Large intestine (tissue), 3 donors: Measurements from ENCODE around the gene LCE5A. TPM values are rescaled to one million over a fixed set of nuclear protein-coding genes. Genes with fewer than 3 reads are reported as not detected.

Experiments used
- DNase-seq, 2 donors: peaks; one replicate each; pipeline versions ENCODE4 v3.0.0 to v3.0.0-alpha.2; 2013
- H3K27ac ChIP-seq: one replicate; pipeline ENCODE4 v1.5.1; 2013; ENCODE audit warnings: low read length
- H3K27me3 ChIP-seq: 2 replicates; pipeline ENCODE4 v1.6.1; 2013; ENCODE audit warnings: low read length; ENCODE audit not compliant: control insufficient read depth, insufficient read depth
- H3K36me3 ChIP-seq: 2 replicates; pipeline ENCODE4 v1.6.1; 2013; ENCODE audit warnings: low read length; ENCODE audit not compliant: control insufficient read depth, insufficient read depth
- H3K4me1 ChIP-seq: one replicate; pipeline ENCODE4 v1.6.1; 2013; ENCODE audit warnings: low read length; ENCODE audit not compliant: control insufficient read depth, insufficient read depth
- H3K4me3 ChIP-seq: one replicate; pipeline ENCODE4 v1.5.1; 2013; ENCODE audit warnings: low read length
- H3K9me3 ChIP-seq: one replicate; pipeline ENCODE4 v1.6.1; 2013; ENCODE audit warnings: mild to moderate bottlenecking, low read depth, low read length, moderate library complexity; ENCODE audit not compliant: control insufficient read depth
- WGBS: methylation state at CpG from one replicate; pipeline ENCODE4 v1.1.5; 2013; ENCODE audit warnings: low lambda C conversion rate; ENCODE audit not compliant: insufficient coverage; 5-methylcytosine and 5-hydroxymethylcytosine counted together
- polyA plus RNA-seq: library from polyadenylated mRNA; unstranded; fragments of 120-200 nt; gene quantifications from one replicate; pipeline ENCODE4 v1.2.1, GENCODE V29; 2013

LCE5A gene
- polyA plus RNA-seq, 1 donor = not detected

DNA sequence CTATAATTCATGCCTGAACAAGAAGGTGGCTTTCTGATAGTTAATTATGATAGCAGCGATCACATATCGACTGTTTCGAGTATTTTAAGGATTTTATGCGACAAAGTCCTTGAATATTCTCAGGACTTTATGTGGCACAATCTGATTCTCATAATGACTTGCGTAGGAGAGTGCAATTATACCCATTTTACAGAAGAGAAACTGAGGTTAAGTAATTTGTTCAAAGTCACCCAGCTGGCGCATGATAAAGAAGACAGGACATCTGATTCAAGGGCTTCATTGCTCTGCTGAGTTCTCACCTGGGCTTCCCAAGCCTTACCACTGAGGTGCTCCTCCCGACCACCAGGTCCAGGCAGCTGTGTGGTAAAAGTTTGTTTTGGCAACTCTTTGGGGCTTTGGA is 5.5 kb downstream of the LCE5A start:
- Histone ChIP-seq H3K4me1 (no peaks in the 10 kb centered on the region), H3K4me3 (no peak overlapping the region), H3K36me3 (no peaks in the 10 kb centered on the region), H3K9me3 (no peaks in the 10 kb centered on the region), H3K27ac (no peak overlapping the region), H3K27me3 (peaks cover 28% of the 10 kb centered on the region)
- WGBS = 48% methylated on average over 3 of the region's 7 CpGs
- DNase-seq = no peak

DNA sequence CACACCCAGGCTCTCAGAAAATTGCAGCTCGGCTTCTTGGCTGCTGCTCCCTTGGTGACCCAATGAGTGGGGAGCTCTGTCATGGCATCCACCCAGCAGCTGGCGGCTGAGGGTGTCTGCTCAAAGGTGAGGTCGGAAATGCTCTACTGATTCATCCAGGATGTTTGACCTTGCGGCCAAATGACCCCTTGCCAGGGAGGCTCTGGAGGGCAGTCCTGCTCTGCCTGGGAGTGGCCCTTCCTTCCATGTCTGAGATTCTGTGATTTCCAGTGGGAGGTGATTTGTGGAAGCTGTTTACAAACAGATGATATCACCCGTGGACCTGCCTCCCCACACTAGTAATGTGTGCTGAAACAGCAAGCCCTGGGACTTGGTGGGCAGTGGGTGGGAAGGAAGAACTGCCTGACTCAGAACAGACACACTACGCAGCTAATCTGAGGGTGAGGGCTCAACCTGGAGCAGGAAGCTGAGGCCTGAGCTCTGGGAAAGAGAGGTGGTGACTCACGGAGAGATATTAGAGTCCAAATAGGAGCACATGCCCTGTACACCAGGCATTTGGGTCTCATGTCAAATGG is 6.7 kb downstream of the LCE5A start:
- Histone ChIP-seq H3K27me3 (peaks cover 28% of the 10 kb centered on the region), H3K4me1 (no peaks in the 10 kb centered on the region), H3K4me3 (no peak overlapping the region), H3K27ac (no peak overlapping the region), H3K9me3 (no peaks in the 10 kb centered on the region), H3K36me3 (no peaks in the 10 kb centered on the region)
- WGBS = no CpG with 5 or more reads among the region's 7 CpGs
- no peak for DNase-seq

DNA sequence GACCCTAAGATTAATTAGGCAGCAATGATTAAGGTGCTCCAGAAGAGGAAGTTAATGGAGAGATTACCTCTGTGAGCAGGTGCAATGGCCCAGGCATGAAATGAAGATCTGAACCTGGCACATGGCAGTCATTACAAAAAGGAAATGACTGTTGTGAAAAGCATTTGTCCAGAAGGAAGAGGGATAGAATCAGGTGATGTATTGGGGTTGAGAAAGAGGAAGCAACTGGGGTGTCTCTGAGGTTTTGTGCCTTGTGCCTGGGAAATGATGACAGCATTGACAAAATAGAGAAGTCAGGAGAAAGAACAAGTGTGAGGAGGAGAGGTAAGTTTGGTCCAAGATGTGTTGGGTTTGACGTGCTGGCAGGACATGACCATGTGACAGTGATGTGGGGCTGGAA is 9.2 kb downstream of the LCE5A start:
- Histone ChIP-seq H3K4me3 (no peak overlapping the region), H3K27ac (no peak overlapping the region), H3K27me3 (peaks cover 14% of the 10 kb centered on the region), H3K4me1 (no peaks in the 10 kb centered on the region), H3K9me3 (peaks cover 3% of the 10 kb centered on the region), H3K36me3 (no peaks in the 10 kb centered on the region)
- no peak for DNase-seq
- no CpG with 5 or more reads among the region's 1 CpG for WGBS

DNA sequence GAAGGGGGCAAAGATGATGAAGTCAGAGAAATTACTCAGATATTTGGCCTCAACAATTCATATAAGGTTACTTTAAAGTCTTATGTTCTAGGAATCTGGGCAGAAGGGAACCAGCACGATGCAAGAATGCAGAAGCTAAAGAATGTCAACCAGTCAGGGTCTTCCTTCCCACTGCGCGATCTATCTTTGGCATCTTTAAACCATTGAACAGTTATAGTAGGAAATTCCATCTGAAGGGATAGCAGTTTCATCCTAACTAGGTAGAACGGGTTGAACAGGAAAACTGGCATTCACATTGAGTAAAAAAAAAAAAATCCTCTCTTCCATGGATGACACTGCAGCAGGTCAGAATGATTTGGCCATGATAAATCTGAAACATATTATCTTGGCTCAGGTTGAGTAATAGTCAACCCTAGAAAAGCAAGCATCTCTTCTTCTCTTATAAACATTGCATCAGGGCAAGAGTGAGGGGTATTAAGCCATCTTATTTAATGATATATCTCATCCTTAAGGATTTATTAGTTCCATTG is 10.0 kb downstream of the LCE5A start:
- no CpG with 5 or more reads among the region's 4 CpGs for WGBS
- no peak overlapping the region for H3K27ac ChIP-seq
- no peaks in the 10 kb centered on the region for H3K36me3 ChIP-seq

DNA sequence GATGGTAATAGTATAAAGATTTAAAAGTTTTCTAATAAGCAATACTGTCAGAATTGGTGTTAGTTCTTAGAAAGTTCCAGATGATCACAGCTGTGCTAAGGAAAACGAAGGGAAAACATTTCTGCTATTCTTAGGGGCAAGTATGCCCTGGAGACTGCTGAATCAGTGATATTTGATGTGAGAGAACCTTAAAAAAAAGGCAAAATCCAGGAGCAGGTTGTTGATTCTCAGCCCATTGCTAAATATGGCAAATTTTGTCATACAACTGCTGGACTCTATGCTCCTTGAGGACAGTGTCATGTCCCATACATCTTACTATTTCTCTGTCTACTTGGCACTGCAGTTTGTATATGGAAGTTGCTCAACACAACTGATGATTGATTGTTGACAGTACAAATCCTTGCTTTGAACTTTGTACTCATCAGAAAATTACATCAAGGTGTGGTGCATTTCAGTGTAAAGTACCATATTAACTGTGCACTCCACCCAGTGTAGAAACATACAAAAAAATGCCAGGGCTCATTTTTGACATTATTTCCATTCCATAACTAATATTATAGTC is 14.6 kb downstream of the LCE5A start:
- H3K9me3 ChIP-seq = peaks cover 3% of the 10 kb centered on the region
- no peaks in the 10 kb centered on the region for H3K36me3 ChIP-seq
- no peaks in the 10 kb centered on the region for H3K27me3 ChIP-seq
- WGBS = 50% methylated on average over 1 of the region's 1 CpG
- H3K4me1 ChIP-seq = no peaks in the 10 kb centered on the region
- peak overlapping the region; percentile 71 for H3K27ac ChIP-seq
- DNase-seq = peak; percentile 60 to 79
- no peak overlapping the region for H3K4me3 ChIP-seq

More for the DNA sequence above, 10.0 kb downstream of the LCE5A start:
- DNase-seq = no peak
- peaks cover 6% of the 10 kb centered on the region for H3K27me3 ChIP-seq
- H3K4me3 ChIP-seq = no peak overlapping the region
- H3K9me3 ChIP-seq = peaks cover 3% of the 10 kb centered on the region
- no peaks in the 10 kb centered on the region for H3K4me1 ChIP-seq

DNA sequence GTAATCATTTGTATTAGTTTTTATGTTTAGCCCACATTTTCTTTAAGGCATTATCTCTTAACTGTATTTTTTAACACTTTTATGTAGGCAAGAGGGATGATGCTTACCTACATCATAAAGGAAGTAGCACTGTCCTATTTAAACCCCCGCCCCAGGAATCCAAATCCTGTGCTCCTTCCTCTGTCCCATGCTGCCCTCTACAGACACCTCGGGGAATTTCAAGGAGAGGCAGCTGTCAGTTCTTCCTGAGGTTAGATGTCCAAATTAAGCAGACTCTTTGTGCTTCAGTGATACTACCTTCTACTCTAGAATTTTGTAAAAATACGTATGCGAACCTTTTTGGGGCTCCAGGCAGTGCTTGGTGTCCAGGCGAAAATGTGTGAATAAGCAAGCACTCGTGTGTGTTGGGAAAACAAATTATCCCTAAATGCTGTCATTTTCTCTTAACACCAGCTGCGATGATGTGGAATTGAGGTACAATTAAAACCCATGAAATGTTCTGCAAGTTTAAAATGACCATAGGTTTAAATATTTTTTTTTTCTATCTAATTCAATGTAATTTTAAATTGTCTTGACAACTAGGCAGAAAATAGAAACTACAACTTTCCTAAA is 22.8 kb downstream of the LCE5A start:
- H3K4me1 ChIP-seq = no peaks in the 10 kb centered on the region

DNA sequence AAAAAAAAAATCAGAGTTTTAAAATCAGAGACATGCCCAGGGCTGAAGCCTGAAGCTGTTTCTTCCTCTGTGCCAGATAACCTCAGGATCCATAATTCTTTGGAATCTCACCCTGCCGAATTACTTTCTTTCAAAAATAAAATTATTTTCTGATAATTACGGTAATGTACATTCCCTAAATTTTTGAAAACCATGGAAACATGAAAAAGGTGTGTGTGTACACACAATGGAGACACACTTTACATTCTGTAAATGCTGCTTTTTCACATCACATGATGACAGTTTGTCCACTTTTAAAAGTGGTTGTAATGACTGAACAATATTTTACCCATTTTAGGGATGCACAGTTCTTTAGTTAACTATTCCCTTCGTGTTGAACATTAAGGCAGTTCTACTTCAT is 25.2 kb downstream of the LCE5A start:
- H3K27ac ChIP-seq = no peak overlapping the region
- no peaks in the 10 kb centered on the region for H3K4me1 ChIP-seq
- H3K27me3 ChIP-seq = no peaks in the 10 kb centered on the region
- H3K4me3 ChIP-seq = no peak overlapping the region
- no peaks in the 10 kb centered on the region for H3K9me3 ChIP-seq
- H3K36me3 ChIP-seq = no peaks in the 10 kb centered on the region
- DNase-seq = no peak
- WGBS = 90% methylated on average over 2 of the region's 3 CpGs

More for the DNA sequence above, 22.8 kb downstream of the LCE5A start:
- WGBS = no CpG with 5 or more reads among the region's 7 CpGs
- H3K27me3 ChIP-seq = no peaks in the 10 kb centered on the region
- no peak overlapping the region for H3K27ac ChIP-seq
- H3K36me3 ChIP-seq = no peaks in the 10 kb centered on the region
- DNase-seq = peak in 1 of 2 donors; percentile 14
- no peak overlapping the region for H3K4me3 ChIP-seq
- no peaks in the 10 kb centered on the region for H3K9me3 ChIP-seq

DNA sequence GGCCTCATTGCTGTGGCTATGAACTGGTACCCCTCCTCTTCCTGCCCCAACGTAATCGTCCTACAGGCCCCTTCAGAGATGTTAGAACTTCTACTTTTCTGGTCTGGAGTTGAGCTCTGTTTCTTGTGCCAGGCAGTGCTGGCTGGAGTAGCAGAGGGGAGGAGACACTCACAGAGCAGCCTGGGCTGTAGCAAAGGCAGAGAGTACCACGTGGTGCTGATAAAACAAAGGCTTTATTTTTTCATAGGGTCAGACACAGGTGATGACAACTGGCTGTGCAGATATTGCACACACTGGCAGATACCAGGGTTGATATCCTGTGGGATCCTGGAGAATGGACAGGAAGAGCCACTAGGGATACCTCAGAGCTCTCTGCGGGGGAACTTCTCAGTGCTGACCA is 26.9 kb downstream of the LCE5A start:
- Histone ChIP-seq H3K4me1 (no peaks in the 10 kb centered on the region), H3K27ac (no peak overlapping the region), H3K27me3 (no peaks in the 10 kb centered on the region), H3K36me3 (no peaks in the 10 kb centered on the region), H3K9me3 (no peaks in the 10 kb centered on the region), H3K4me3 (no peak overlapping the region)
- WGBS = no CpG with 5 or more reads among the region's 4 CpGs
- no peak for DNase-seq

DNA sequence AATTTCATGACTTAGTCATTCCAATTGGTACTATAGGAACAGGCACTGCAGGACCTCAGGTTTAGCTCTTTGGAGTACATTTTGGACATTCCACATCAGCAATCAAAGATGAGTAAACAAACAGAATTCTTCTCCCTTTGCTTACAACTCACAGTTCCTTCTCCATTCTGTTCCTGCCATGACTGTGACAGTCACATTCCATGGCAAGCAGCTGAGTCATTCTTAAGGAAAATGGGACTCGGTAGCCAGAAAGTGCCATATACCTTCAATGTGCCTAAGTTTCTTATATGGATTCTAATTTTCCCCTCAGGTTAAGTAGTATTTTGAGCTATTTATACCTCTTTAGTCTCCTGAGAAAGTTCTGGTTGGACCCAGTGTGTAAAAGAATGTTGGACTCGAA is 29.3 kb downstream of the LCE5A start:
- Histone ChIP-seq H3K4me1 (no peaks in the 10 kb centered on the region), H3K27me3 (no peaks in the 10 kb centered on the region), H3K36me3 (no peaks in the 10 kb centered on the region), H3K4me3 (no peak overlapping the region), H3K9me3 (no peaks in the 10 kb centered on the region), H3K27ac (no peak overlapping the region)
- no CpG with 5 or more reads among the region's 2 CpGs for WGBS
- no peak for DNase-seq

DNA sequence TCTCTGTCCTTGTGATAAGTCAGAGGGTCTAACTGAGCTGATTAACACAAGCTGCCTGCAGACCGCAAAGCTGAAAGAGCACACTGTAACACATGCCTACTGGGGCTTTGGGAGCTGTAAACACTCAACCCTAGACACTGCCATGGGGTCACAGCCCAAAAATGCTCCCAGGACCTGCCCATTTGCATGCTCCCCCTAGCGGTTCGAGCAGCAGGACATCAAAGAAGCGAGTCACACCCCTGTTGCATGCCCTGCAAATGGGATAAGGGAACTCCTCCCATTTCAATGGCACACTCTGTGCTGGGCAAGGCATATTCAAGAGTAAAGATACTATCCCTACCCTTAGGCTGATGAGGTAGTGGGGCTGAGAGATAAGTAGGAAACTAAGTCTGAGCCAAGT is 33.2 kb downstream of the LCE5A start:
- H3K4me3 ChIP-seq = no peak overlapping the region
- H3K4me1 ChIP-seq = no peaks in the 10 kb centered on the region
- H3K9me3 ChIP-seq = no peaks in the 10 kb centered on the region
- H3K27me3 ChIP-seq = no peaks in the 10 kb centered on the region
- DNase-seq = no peak
- no peaks in the 10 kb centered on the region for H3K36me3 ChIP-seq
- no peak overlapping the region for H3K27ac ChIP-seq
- WGBS = no CpG with 5 or more reads among the region's 4 CpGs
